Astrocyte of the cerebellum (primary cell): Measurements from ENCODE around the gene HGF.

Source experiments
- DNase-seq: peaks from one replicate; pipeline ENCODE4 v3.0.0-alpha.2; 2011; ENCODE audit warnings: low read depth
- H3K4me3 ChIP-seq: 2 replicates; pipeline ENCODE4 v1.5.1; 2011; ENCODE audit warnings: mild to moderate bottlenecking, low read depth, low read length, moderate library complexity
- CTCF ChIP-seq: IDR thresholded peaks from 2 replicates; pipeline ENCODE4 v1.5.1; 2012; ENCODE audit warnings: low read length, low read depth, moderate library complexity, mild to moderate bottlenecking; ENCODE audit errors: missing control alignments
- in situ Hi-C: cut with HindIII; loops from 2 replicates; pipeline ENCODE4 v1.10.0; 2017; ENCODE audit warnings: low sequenced_read_pairs

HGF gene

GRCh38 chr7:81776161-81776560, 6.3 kb upstream of the HGF start:
- no peak overlapping the region for H3K4me3 ChIP-seq
- DNase-seq: no peak
- in situ Hi-C loops: no loop called here
- no peak for TF ChIP-seq CTCF

GRCh38 chr7:81775560-81775959, 5.7 kb upstream of the HGF start:
- DNase-seq: no peak
- no peak overlapping the region for H3K4me3 ChIP-seq
- in situ Hi-C loops: no loop called here
- no peak for TF ChIP-seq CTCF

- no peak for TF ChIP-seq CTCF
- no peak for DNase-seq
- no peak overlapping the region for H3K4me3 ChIP-seq
- in situ Hi-C loops: no loop called here
Observed at GRCh38 chr7:81774551-81774950, 4.7 kb upstream of the HGF start.

- in situ Hi-C loops: no loop called here
- DNase-seq: no peak
- no peak for TF ChIP-seq CTCF
- H3K4me3 ChIP-seq: no peak overlapping the region
Observed at GRCh38 chr7:81770728-81771223, 929 bp upstream of the HGF start.

- in situ Hi-C loops: no loop called here
- no peak for DNase-seq
- H3K4me3 ChIP-seq: no peak overlapping the region
- TF ChIP-seq CTCF: no peak
Observed at GRCh38 chr7:81768951-81769778, 682 bp downstream of the HGF start.

- no peak overlapping the region for H3K4me3 ChIP-seq
- TF ChIP-seq CTCF: no peak
- in situ Hi-C loops: no loop called here
- DNase-seq: no peak
Observed at GRCh38 chr7:81767926-81768325, 1.9 kb downstream of the HGF start.
